ENCODE data around the gene FKBP15. TPM values are rescaled to one million over a fixed set of nuclear protein-coding genes. Genes with fewer than 3 reads are reported as not detected.

The FKBP15 gene
- total and polyA plus RNA-seq, 2 experiments from 2014 or later, result 7.9 to 14.9 TPM

- no peak overlapping the region for H3K27ac Mint-ChIP-seq
- H3F3A ChIP-seq (replicated peaks; ENCODE audit: low read depth), result no peaks in the 10 kb centered on the region
- H3K36me3 ChIP-seq (ENCODE audit: insufficient read depth), result no peaks in the 10 kb centered on the region
- H3K27ac ChIP-seq (ENCODE audit: low read depth), result no peak overlapping the region
- no peak overlapping the region for H3K4me3 Mint-ChIP-seq
- no peaks in the 10 kb centered on the region; the same call in 2 of the 3 replicates for H3K9me3 Mint-ChIP-seq
- DNase-seq (ENCODE audit: low spot score) (no peak), ATAC-seq (no peak)
- H3K4me1 Mint-ChIP-seq, result peaks cover 5% of the 10 kb centered on the region; the same call in 1 of the 3 replicates
- no peak overlapping the region for H3K4me2 ChIP-seq
- H3K79me2 ChIP-seq (replicated peaks; ENCODE audit: insufficient read depth), result no peaks in the 10 kb centered on the region
- H3K27me3 ChIP-seq (ENCODE audit: insufficient read depth), result no peaks in the 10 kb centered on the region
- no peaks in the 10 kb centered on the region for H3K9me2 ChIP-seq (ENCODE audit: insufficient read depth)
- H4K20me1 ChIP-seq (replicated peaks; ENCODE audit: insufficient read depth), result no peaks in the 10 kb centered on the region
- no peak for TF ChIP-seq CREB1 (CRISPR knock-in tag; IDR thresholded peaks at IDR 0.05; ENCODE audit: low read depth)
- TF ChIP-seq EZH2phosphoT487 (IDR thresholded peaks at IDR 0.05; ENCODE audit: unreplicated experiment), result no peak
- TF ChIP-seq NANOG (IDR thresholded peaks at IDR 0.05; ENCODE audit: borderline replicate concordance), result no peak
- no peak for TF ChIP-seq EZH2 (IDR thresholded peaks at IDR 0.05; ENCODE audit: low read depth, unreplicated experiment)
- no peak for TF ChIP-seq STAT1 (IDR thresholded peaks at IDR 0.05; ENCODE audit: unreplicated experiment)
- no peak for TF ChIP-seq ZNF114 (CRISPR knock-in tag; IDR thresholded peaks at IDR 0.05)
- TF ChIP-seq ZNF331 (CRISPR knock-in tag; IDR thresholded peaks at IDR 0.05; ENCODE audit: low read depth), result no peak
- TF ChIP-seq, protein P1, sequence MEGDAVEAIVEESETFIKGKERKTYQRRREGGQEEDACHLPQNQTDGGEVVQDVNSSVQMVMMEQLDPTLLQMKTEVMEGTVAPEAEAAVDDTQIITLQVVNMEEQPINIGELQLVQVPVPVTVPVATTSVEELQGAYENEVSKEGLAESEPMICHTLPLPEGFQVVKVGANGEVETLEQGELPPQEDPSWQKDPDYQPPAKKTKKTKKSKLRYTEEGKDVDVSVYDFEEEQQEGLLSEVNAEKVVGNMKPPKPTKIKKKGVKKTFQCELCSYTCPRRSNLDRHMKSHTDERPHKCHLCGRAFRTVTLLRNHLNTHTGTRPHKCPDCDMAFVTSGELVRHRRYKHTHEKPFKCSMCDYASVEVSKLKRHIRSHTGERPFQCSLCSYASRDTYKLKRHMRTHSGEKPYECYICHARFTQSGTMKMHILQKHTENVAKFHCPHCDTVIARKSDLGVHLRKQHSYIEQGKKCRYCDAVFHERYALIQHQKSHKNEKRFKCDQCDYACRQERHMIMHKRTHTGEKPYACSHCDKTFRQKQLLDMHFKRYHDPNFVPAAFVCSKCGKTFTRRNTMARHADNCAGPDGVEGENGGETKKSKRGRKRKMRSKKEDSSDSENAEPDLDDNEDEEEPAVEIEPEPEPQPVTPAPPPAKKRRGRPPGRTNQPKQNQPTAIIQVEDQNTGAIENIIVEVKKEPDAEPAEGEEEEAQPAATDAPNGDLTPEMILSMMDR (conservative IDR thresholded peaks at IDR 0.05; ENCODE audit: low read depth in 2 of 2), result no peak
- TF ChIP-seq ETS1 (IDR thresholded peaks at IDR 0.05), result no peak
- TF ChIP-seq, protein P2, sequence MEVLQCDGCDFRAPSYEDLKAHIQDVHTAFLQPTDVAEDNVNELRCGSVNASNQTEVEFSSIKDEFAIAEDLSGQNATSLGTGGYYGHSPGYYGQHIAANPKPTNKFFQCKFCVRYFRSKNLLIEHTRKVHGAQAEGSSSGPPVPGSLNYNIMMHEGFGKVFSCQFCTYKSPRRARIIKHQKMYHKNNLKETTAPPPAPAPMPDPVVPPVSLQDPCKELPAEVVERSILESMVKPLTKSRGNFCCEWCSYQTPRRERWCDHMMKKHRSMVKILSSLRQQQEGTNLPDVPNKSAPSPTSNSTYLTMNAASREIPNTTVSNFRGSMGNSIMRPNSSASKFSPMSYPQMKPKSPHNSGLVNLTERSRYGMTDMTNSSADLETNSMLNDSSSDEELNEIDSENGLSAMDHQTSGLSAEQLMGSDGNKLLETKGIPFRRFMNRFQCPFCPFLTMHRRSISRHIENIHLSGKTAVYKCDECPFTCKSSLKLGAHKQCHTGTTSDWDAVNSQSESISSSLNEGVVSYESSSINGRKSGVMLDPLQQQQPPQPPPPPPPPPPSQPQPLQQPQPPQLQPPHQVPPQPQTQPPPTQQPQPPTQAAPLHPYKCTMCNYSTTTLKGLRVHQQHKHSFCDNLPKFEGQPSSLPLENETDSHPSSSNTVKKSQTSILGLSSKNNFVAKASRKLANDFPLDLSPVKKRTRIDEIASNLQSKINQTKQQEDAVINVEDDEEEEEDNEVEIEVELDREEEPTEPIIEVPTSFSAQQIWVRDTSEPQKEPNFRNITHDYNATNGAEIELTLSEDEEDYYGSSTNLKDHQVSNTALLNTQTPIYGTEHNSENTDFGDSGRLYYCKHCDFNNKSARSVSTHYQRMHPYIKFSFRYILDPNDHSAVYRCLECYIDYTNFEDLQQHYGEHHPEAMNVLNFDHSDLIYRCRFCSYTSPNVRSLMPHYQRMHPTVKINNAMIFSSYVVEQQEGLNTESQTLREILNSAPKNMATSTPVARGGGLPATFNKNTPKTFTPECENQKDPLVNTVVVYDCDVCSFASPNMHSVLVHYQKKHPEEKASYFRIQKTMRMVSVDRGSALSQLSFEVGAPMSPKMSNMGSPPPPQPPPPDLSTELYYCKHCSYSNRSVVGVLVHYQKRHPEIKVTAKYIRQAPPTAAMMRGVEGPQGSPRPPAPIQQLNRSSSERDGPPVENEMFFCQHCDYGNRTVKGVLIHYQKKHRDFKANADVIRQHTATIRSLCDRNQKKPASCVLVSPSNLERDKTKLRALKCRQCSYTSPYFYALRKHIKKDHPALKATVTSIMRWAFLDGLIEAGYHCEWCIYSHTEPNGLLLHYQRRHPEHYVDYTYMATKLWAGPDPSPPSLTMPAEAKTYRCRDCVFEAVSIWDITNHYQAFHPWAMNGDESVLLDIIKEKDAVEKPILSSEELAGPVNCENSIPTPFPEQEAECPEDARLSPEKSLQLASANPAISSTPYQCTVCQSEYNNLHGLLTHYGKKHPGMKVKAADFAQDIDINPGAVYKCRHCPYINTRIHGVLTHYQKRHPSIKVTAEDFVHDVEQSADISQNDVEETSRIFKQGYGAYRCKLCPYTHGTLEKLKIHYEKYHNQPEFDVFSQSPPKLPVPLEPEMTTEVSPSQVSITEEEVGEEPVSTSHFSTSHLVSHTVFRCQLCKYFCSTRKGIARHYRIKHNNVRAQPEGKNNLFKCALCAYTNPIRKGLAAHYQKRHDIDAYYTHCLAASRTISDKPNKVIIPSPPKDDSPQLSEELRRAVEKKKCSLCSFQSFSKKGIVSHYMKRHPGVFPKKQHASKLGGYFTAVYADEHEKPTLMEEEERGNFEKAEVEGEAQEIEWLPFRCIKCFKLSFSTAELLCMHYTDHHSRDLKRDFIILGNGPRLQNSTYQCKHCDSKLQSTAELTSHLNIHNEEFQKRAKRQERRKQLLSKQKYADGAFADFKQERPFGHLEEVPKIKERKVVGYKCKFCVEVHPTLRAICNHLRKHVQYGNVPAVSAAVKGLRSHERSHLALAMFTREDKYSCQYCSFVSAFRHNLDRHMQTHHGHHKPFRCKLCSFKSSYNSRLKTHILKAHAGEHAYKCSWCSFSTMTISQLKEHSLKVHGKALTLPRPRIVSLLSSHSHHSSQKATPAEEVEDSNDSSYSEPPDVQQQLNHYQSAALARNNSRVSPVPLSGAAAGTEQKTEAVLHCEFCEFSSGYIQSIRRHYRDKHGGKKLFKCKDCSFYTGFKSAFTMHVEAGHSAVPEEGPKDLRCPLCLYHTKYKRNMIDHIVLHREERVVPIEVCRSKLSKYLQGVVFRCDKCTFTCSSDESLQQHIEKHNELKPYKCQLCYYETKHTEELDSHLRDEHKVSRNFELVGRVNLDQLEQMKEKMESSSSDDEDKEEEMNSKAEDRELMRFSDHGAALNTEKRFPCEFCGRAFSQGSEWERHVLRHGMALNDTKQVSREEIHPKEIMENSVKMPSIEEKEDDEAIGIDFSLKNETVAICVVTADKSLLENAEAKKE (CRISPR knock-in tag; IDR thresholded peaks at IDR 0.05), result no peak
- TF ChIP-seq POLR2AphosphoS5 (IDR thresholded peaks at IDR 0.05; ENCODE audit: low read depth), result no peak
- TF ChIP-seq REST (IDR thresholded peaks at IDR 0.05; ENCODE audit: unreplicated experiment), result no peak
- no peak for TF ChIP-seq JUNB (IDR thresholded peaks at IDR 0.05; ENCODE audit: unreplicated experiment)
- H2AFZ ChIP-seq, result no peak overlapping the region
- H3K36me3 Mint-ChIP-seq (ENCODE audit: low read depth), result no peaks in the 10 kb centered on the region
- H3K4me1 ChIP-seq (ENCODE audit: insufficient read depth), result no peaks in the 10 kb centered on the region
- H3K27me3 Mint-ChIP-seq (ENCODE audit: insufficient read depth, low read depth, poor library complexity), result no peaks in the 10 kb centered on the region
- H3K4me3 ChIP-seq, result no peak overlapping the region
Measured at GRCh38 chr9:113129466-113129865, 91.6 kb downstream of the FKBP15 start.

Data from GM23338 (cell line).